Measurements from ENCODE around the gene AMER3.

Gene AMER3

GRCh38 chr2:130754811-130755210, 529 bp upstream of the AMER3 start:
- DNase-seq, result no peak

- no peak for DNase-seq
Measured at GRCh38 chr2:130756053-130756873, 923 bp downstream of the AMER3 start.

- DNase-seq, result no peak
Measured at GRCh38 chr2:130756874-130757668, 1.7 kb downstream of the AMER3 start.

GRCh38 chr2:130759906-130760753, 4.8 kb downstream of the AMER3 start:
- DNase-seq, result no peak

- DNase-seq, result no peak
Measured at GRCh38 chr2:130760754-130761751, 5.7 kb downstream of the AMER3 start.

- no peak for DNase-seq
Measured at GRCh38 chr2:130762031-130762909, 6.9 kb downstream of the AMER3 start.

GRCh38 chr2:130762910-130763385, 7.6 kb downstream of the AMER3 start:
- no peak for DNase-seq

- DNase-seq, result no peak
Measured at GRCh38 chr2:130763405-130763804, 8.1 kb downstream of the AMER3 start.

GRCh38 chr2:130764035-130764820, 8.9 kb downstream of the AMER3 start:
- DNase-seq, result no peak

GRCh38 chr2:130764821-130765115, 9.4 kb downstream of the AMER3 start:
- no peak for DNase-seq

GRCh38 chr2:130765464-130765863, 10.1 kb downstream of the AMER3 start:
- no peak for DNase-seq

GRCh38 chr2:130766037-130766436, 10.7 kb downstream of the AMER3 start:
- DNase-seq, result no peak

GRCh38 chr2:130766711-130767407, 11.5 kb downstream of the AMER3 start:
- no peak for DNase-seq

GRCh38 chr2:130767408-130767775, 12.1 kb downstream of the AMER3 start:
- DNase-seq, result no peak

GRCh38 chr2:130768191-130768855, 13.0 kb downstream of the AMER3 start:
- DNase-seq, result no peak

GRCh38 chr2:130769343-130769907, 14.1 kb downstream of the AMER3 start:
- no peak for DNase-seq

- no peak for DNase-seq
Measured at GRCh38 chr2:130776550-130776949, 21.2 kb downstream of the AMER3 start.

- no peak for DNase-seq
Measured at GRCh38 chr2:130778781-130779180, 23.4 kb downstream of the AMER3 start.
